Placental pericyte (primary cell): ENCODE results near the gene HIBADH. TPM values are rescaled to one million over a fixed set of nuclear protein-coding genes. Genes with fewer than 3 reads are reported as not detected.

Source experiments
- total RNA-seq: library from RNA; depleted of rRNA; stranded (reverse); fragments of >200 nt; gene quantifications from 2 replicates; pipeline ENCODE4 v1.2.3, GENCODE V29; 2012

The HIBADH gene
- 34.8 and 48.6 TPM in 2 replicates for total RNA-seq

GRCh38 chr7:27662490-27663205 lies at the start of gene HIBADH:
Gene HIBADH, minus strand, starts transcription at chr7:27662883. Its CDS starts 95 bp downstream, at chr7:27662788.

Other genes starting within 250 kb of the HIBADH start
- 75.9 and 132 TPM in 2 replicates for gene TAX1BP1, start 77.3 kb upstream of the HIBADH start, total RNA-seq